ENCODE measurements around the gene SPATA32.
"Not testable (repeated sequence)": the region's sequence is repeated elsewhere in the genome, so short reads cannot be mapped to it uniquely, and the experiment has no call there.

Gene SPATA32, protein sequence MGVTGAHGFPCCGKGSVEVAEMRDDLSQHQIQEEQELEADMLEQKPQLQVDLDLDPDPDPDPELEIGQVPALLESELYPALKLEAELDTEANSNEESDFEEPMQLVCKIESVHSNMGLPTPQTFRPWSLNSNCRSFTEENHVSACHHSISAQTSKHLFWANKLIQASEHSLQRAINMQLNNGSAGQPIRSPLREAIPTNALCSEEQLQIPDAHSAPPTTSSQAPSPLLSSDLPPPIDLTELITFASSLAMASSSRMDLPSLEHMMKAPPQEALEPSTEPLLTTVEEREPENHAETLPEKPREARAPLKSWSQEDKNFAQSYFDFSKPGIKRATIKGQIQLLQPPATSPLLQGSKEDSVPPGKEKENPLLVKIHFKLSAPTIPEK

DNA sequence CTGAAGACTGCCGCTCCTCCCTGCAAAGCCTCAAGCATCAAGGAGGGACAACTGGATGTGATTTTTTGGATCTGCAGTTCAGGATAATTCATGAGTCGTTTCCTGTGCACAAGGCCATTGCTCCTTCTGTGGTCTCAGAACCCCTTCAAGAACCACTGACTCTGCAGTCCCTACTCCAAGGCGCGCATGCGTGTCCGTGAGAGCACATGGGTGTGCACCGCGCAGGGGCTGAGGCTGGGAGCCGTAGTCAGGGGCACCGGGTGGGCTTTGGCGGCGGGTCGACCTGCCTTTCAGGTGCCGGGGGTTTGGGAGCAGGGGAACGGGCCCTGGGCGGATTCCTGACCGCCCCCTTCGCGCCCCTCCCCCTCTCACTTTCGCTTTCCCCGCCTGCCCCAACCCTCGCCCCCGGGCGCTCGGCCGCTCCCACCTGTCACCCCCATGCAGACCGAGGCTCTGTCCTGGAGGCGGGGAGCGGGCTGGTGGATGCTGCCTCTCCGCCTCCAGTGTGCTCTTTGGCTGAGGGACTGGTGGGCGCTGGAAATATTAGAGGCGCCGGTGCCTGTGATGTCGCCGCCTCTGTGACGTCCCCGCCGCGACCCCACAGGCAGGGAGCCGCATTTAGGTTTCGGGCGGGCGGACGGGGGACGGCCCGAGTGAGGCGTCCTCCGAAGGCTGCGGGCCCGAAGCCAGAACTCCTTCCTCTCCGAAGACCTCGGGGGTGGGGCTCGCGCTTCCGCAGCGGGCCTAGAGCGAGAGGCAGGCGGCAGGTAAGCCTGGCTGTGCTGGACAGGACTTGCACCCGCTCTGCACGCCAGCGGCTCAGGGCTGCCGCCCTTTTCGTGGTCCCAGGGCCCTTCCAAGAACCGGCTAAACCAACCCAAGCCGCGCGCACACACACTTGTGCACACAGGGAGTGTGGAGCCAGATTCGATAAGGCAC lies at the start of gene SPATA32:
Gene SPATA32 (minus strand): TSS at position 518 of the 939 bp plus-strand sequence. CDS start 78 bp downstream, at position 440.
- no peak for DNase-seq

DNA sequence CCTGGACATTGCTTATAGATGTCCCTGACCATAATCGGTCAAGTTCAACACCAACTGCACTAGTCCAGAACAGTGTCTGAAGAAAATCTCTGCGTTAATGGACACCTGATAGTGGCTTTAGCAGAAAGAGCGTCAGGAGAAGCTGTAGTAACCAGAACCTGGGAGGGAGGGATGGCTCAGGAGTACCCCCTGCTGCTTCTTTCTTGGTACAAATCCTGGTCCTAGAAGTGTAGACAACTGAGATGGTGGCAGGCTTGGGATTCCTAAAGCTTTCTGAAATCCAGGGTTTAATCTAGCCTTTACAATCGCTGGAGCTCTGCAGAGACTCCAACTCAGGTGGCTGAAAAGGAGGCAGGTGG lies 49.5 kb upstream of the SPATA32 start:
- DNase-seq = no peak

DNA sequence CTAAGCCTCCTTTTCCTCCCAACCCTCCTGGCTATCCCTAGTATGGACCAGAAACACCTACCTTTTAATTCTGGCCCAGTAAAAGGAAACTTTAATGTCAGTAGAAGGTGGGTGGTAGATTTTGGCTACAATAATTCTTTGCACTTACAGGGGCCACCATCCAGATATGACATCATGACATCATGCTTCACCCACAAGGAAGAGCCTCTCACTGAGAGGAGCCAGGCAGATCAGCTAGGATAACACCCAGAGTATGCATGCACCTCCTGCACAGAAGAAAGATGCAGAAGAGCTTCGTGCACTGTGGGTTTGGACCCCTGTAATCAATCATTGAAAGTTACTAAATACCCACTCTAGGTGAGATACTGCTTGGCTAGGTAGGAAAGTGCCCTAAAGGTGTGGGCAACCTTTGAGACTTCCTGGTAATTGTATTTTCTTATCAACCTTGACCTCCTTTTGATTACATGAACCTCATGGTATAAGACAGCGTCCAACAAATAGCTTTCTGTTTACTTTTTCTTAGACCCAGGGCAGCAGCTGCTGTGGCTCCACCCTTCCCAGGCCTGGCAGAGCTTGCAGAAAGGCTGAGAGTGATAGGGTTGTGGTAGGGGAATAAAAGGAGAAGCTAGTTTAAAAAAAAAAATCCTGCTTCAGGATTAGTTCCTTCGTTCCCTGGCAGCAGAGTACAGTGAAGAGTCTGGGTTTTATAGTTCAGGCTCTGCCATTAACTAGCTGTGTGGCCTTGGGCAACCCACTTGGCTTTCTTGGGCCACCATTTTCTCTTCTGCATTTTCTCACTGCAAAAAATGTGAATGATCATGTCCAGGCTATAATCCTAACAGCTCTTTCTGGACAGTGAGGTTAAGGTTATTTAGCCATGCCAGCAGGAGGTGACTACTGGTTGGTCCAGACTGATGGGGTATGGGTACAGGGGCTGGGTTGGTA lies 48.8 kb upstream of the SPATA32 start:
- DNase-seq = peak in 1 of 2 donors; percentile 72

DNA sequence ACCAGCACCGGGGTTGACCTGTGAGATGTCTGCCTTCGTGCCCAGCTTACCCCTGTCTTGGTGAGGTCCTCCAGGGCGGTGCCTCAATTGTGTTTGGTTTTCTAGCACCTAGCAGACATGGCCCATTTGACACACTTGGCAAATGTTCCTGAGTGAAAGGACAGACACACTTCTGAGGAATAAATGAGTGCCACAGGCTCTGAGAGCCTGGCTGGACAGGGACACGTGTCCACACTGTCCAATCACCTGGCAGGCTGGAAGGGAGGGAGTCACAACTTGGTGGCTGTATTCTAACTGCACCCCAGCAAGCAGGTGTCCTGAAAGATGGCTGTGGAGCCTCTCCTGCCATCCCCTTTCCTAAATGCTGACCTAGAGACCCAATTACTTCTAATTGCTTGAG lies 47.5 kb upstream of the SPATA32 start:
- no peak for DNase-seq

DNA sequence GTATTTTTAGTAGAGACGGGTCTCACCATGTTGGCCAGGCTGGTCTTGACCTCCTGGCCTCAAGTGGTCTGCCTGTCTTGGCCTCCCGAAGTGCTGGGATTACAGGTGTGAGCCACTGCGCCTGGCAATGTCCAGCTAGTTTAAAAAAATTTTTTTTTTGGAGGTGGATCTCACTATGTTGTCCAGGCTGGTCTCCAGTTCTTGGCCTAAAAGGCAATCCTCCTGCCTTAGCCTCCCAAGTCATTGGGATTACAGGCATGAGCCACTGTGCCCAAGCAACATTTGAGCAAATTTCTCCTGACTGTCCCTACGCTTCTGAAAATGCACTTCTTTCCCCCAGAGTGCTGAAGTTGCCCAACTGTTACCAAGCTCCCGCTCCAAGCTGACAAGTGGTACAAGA lies 46.9 kb upstream of the SPATA32 start:
- DNase-seq = no peak

DNA sequence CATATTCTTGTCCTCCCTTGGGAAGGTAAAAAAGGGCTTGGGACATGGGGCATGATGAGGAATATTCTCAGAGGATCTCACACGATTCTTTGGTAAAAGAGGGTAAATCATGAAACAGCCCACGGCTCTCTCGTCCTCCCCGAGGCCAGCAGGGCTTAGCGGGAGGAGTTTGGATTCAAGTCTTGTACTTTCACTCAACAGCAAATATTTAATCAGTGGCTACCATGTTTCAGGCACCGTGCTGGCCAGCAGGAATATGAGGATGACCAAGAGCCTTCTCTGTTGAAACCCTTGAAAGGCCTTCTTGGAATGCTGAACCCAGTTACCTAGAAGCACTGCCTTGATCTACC lies 46.1 kb upstream of the SPATA32 start:
- no peak for DNase-seq

DNA sequence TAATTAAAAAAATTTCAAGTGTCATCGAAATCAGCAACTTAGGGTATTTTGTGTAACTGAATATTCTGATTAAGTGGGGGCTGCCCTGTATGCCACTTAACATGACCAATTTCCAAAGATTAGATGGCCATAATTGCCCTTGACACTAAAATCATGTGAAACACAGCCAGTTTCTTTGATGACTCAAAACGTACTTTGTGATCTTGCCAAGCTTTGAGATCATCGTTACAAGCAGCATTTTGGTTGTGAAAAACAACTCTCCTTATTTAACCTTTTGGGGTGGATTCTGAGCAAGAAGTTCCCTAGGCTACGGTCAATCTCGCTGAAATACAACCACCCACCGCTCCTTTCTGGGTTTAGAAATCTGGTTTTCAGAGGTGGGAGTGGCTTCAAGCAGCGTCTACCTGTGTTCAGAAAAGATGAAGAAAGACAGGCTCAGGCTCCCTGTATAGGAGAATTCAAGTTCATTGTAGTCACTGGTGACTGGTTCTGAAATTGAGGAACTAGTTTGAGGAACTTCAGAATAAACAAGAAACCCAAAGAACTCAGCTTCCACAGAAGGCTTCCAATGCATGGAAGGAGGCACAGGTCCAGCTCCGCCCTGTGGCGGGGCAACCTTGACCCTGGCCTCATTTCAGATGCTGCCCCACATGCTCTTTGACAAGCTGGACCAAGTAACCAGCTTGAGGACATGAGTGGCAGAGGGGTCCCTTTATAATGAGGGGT lies 45.6 kb upstream of the SPATA32 start:
- peak; percentile 42 to 74 for DNase-seq

DNA sequence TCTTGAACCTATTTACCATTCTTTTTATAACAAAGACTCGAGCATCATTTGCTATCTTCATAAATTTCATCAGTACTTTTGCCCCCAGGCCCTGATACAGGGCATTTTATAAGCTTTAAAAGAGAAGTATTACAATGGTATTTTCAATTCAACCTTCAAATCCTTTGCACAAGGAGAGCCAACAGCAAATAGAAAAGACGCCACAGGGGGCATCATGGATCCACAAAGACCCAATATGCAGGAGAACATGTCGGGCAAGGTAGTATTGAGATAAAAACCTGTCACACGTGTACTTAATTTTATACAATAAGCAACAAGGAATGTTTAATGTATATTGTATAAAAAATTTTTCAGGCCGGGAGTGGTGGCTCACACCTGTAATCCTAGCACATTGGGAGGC lies 44.7 kb upstream of the SPATA32 start:
- DNase-seq = no peak

DNA sequence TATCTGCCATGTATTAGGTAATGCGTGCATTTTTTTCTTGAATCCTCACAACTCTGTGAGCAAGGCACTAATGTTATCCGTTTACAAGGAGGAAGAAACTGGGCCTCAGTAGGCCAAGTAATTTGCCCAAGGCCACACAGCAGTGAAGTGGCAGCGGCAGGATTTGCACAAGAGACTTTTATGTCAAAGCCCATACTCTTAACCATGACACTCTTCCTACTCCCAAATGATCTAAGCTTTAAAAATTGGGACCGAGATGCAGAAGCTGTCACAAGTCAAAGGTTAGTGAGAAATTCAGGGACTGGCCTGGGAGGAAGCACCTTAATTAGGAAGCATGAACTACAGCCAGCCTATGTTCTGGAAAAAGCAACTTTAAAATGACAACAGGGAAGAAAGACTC lies 44.2 kb upstream of the SPATA32 start:
- no peak for DNase-seq

DNA sequence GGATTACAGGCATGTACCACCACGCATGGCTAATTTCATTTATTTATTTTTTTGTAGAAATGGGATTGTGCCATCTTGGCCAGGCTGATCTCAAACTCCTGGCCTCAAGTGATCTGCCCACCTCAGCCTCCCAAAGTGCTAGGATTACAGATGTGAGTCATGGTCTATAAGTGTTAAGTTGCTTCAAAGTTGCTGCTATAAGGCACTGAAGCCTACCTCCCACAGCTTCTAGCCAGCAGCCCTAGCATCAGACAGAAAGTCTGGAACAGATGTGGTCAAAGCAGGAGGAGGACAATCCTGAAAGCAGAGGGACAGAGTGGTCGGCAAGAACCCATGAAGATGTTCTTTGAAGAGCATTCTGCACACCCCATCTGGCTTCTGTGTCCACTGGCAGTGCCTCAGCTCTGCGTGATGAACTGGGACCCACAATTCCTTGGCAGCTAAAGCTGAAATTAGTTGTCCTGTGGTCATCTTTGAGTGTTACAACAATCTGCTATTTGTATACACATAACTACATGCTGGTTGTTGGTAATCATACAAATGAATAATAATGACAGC lies 43.7 kb upstream of the SPATA32 start:
- DNase-seq = no peak

DNA sequence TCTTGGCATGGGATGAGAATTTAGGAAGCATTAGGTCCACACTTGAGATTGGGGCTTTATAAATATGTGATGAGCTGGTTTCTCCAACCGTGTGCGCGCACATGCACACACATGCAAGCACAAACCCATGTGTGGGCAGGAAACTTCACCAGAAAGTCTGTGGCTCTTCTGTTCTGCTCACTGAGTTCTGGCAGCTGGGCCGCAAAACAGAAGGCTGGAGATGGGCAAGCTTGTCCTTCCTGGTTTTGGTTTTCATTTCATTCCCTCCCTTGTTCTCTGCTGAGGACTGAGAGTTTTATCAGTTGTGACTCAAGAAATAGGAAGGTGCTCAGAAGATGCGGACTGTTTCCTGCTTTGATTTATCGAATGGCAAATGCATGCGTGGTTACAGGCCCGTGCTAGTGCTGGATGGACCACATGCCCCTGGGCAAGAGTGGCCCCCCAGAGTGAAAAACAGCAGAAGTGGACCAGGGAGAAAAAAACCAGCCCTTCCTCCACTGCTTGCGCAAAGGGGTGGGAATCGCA lies 40.8 kb upstream of the SPATA32 start:
- peak in 1 of 2 donors; percentile 87 for DNase-seq

DNA sequence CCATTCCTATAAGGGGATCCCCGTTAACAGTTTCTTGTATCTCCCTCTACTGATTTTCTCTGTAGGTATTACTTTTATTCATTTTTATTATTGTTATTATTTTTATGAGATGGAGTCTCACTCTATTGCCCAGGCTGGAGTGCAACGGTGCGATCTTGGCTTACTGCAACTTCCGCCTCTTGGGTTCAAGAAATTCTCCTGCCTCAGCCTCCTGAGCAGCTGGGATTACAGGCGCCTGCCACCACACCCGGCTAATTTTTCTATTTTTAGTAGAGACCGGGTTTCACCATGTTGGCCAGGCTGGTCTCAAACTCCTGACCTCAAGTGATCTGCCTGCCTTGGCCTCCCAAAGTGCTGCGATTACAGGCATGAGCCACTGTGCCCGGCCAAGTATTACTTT lies 40.3 kb upstream of the SPATA32 start:
- not testable (repeated sequence) for DNase-seq

DNA sequence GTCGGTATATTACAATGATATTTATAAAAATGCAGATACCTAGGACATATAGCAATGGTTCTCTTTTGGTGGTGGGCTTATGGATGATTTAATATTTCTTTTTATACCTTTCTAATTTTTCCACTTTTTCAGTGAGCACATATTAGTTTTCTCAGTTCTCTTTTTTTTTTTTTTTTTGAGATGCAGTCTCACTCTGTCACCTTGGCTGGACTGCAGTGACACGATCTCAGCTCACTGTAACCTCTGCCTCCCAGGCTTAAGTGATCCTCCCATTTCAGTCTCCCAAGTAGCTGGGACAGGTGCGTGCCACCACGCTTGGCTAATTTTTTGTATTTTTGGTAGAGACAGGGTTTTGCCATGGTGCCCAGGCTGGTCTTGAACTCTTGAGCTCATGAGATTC lies 39.8 kb upstream of the SPATA32 start:
- no peak for DNase-seq

DNA sequence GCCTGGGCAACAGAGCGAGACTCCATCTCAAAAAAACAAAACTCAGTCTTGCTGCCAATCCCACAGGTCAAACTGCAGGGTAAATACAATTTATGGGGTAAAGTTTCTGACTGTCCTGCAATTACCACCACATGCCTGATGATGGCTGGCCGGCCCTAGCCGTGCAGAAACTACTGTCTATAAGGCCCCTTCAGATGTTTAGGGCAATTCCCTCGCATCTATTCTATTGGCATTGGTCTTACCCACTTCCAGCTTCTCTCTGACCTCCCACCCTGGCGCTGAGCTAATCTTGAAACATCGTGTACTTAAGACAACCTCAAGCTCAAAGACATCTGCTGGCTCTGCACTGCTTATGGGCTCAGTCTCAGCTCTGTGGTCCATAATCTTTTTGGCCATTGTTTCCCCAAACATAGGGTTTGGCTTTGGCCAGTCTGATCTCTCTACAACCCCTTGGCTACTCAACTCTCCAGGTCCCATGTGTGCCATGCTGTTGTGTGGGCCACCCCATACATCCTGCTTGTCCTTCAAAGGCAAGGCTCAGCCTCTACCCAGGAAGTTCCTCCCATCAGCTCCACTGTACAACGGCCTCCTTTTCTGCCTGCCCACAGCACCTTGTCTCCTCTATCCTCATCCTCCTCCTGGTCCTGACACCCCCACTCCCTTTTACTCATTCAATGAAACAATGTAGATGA lies 38.3 kb upstream of the SPATA32 start:
- no peak for DNase-seq

DNA sequence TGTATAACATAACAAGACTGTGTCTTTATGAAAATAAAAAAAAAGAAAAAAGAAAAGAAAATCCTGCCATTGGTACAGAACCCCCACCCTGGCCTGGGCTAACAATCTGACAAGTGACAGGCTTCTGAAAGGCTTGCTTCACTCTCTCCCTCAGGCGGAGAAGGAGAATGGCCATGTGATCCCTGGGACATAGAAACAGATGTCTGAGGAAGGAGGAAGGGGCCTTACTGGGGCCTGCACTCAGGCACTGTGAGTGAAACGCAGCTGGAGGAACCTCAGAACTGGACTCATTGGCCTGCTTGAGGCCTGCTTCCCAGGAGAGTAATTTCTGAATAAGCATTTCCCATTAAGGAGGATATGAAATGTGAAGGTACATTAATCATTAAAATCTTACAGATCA lies 37.5 kb upstream of the SPATA32 start:
- DNase-seq = peak in 1 of 2 donors; percentile 43

DNA sequence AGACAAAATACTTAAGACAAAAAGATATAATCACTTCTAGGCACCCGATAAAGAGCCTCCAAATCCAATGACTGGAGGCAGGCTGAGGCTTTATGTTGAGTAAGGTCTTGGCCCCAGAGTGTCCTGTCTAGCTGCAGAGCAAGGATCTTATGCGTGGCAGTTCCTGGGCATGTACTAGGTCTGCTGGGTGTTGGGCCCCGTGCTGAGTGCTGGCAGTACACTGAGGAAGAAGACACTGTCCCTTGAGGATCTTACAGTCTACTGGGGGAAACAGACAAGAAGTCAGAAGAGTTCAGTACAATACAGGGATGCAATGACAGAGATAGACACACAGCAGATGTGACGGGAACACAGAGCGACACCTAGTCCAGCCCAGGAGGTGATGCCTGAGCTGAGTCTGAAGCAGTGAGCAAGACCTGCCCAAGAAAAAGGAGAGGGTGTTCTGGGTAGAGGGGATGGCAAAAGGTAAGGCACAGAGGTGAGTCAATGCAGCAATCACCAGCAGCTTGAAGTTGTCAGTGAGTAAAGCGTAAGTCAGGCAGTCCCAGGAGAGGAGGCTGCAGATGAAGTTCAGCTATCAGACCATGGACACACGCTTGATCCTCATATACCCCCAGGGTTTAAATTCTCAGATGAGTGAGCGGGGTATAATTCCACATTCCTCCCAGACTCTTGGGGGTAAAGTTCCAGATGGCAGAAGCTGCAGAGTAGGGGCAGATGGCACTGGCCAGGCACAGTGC lies 36.8 kb upstream of the SPATA32 start:
- DNase-seq = no peak

DNA sequence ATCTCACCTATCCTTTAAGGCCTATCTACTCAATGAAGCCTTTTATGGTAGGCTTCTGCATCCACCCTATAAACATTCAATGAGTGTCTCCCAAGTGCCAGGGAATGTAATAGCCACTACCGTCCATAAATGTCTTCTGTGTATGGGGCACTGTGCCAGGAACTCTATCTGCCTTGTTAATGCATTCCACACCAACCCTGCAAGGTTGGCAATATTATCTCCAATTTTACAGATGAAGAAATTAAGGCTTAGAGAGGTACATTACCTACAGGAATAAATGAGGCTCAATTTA lies 34.9 kb upstream of the SPATA32 start:
- no peak for DNase-seq

DNA sequence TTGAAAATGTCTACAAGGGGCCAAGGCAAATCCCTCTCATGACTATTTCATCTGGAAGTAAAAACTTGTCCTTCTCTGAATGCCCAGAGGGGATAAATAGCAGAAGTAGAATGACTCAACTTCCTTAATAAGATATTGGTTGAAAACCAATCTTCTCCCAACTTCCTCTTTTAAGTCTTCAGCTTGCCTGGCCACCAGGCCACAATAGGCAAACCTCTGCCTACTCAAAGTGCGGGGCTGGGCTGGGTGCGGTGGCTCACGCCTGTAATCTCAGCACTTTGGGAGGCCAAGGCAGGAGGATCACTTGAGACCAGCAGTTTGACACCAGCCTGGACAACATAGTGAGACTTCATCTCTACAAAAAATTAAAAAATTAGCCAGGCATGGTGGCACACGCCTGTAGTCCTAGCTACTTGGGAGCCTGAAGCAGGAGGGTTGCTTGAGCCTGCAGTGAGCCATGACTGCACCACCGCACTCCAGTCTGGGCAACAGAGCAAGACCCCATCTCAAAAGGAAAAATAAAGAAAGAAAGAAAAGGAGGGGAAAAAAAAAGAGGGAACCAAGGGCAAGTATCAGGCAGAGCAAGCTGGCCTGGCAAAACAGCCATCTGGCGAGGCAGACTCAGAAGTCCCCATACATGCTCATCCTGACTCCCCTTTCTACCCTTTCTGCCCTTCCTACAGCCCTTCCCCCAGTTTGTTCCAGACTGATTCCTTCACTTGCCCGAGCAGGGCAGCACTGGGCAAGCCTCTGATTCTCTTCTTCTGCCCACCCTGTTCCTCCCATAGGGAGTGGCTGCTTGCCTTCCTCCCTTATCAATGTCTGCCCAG lies 34.3 kb upstream of the SPATA32 start:
- peak; percentile 33 to 86 for DNase-seq

DNA sequence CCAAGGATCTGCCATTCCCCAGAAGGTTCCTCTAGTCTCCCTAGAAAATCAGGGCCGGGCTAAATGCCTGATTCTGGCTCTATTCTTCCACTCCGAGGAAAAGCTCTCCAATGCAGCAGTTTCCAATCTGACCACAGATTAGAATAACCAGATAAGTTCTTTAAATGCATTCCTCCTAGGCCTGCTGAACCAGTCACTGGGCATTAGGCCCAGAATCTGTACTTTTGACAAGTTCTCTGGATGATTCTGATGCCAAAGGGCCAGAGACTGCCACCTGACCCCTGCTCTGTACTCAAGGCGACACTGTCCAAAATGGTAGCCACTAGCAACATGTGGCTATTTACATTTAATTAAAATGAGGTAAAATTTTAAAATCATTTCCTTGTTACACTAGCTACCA lies 32.6 kb upstream of the SPATA32 start:
- no peak for DNase-seq

Measured in bone marrow (tissue), 2 donors.